Measurements from ENCODE around the gene ARL6IP4.

Gene ARL6IP4

DNA sequence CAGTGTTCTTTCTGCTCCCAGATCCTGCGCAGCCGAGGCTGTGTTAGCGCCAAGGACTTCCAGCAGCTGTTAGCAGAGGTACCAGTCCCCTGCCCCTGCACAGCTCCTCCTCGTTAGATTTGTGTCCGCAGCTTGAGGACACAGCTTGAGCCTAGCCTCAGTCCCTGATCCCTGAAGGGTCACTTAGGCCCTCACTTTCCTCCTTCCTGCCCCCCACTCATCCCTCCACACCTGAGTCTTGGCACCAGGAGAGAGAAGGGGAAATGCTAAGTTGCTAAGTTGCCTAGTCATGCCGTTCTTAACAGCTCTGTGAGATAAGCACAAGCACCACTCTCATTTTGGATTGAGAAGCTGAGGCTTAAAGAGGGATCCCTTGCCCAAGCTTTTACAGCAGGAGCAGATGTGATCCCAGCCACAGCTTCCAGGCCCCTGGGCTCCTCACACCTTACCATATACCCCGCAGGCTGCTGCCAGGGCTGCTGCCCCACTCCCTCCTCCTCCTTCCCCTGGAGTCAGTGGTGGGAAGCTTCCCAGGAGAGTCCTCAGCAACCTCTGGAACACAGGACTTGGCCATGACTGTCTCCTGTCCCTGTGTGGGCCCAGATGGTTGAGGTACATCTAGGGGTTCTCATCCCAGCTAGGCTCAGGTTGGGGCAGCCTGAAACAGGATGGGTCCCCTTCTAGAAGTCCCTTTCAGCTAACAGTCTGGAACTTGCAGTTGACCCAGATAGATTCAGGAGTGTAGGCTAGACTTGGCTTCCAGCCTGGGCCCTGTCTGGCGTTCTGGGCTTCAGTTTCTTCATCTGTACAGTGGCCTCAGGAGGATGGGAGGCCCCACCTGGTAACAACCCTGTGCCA is 4.5 kb upstream of the ARL6IP4 start:
- H3K9ac ChIP-seq (ENCODE audit: low read length): peak overlapping the region; percentile 99
- peaks cover 26% of the 10 kb centered on the region for H3K79me2 ChIP-seq (ENCODE audit: low read length)
- H2AFZ ChIP-seq (ENCODE audit: low read length): 0 out of 2 replicates have a peak overlapping the region, but pooled peaks have one; percentile 99
- TF ChIP-seq EZH2 (optimal IDR thresholded peaks at IDR 0.05; ENCODE audit: low read depth, low read length) (no peak), EZH2phosphoT487 (IDR thresholded peaks at IDR 0.05; ENCODE audit: low read length) (no peak)
- TF ChIP-seq, protein P1, sequence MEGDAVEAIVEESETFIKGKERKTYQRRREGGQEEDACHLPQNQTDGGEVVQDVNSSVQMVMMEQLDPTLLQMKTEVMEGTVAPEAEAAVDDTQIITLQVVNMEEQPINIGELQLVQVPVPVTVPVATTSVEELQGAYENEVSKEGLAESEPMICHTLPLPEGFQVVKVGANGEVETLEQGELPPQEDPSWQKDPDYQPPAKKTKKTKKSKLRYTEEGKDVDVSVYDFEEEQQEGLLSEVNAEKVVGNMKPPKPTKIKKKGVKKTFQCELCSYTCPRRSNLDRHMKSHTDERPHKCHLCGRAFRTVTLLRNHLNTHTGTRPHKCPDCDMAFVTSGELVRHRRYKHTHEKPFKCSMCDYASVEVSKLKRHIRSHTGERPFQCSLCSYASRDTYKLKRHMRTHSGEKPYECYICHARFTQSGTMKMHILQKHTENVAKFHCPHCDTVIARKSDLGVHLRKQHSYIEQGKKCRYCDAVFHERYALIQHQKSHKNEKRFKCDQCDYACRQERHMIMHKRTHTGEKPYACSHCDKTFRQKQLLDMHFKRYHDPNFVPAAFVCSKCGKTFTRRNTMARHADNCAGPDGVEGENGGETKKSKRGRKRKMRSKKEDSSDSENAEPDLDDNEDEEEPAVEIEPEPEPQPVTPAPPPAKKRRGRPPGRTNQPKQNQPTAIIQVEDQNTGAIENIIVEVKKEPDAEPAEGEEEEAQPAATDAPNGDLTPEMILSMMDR (IDR thresholded peaks at IDR 0.05; ENCODE audit: low read length): no peak
- H3K36me3 ChIP-seq (replicated peaks; ENCODE audit: insufficient read depth, low read length): no peaks in the 10 kb centered on the region
- no peaks in the 10 kb centered on the region for H4K20me1 ChIP-seq (ENCODE audit: insufficient read depth, low read length)
- H3K4me1 ChIP-seq (ENCODE audit: low read length): no peaks in the 10 kb centered on the region
- no peaks in the 10 kb centered on the region for H3K9me3 ChIP-seq (replicated peaks; ENCODE audit: insufficient read depth, low read length)
- peak overlapping the region; percentile 88 for H3K4me2 ChIP-seq (ENCODE audit: low read depth, low read length)
- 0 out of 2 replicates have a peak, but pooled peaks cover 2% of the 10 kb centered on the region for H3F3A ChIP-seq (ENCODE audit: insufficient read depth, low read length)
- no peak for DNase-seq
- no peaks in the 10 kb centered on the region for H3K9me2 ChIP-seq (replicated peaks; ENCODE audit: insufficient read depth, low read length)
- H3K27ac ChIP-seq (ENCODE audit: low read length): peak overlapping the region; percentile 92; the same call in 1 of the 2 replicates
- H3K4me3 ChIP-seq (ENCODE audit: low read length): peak overlapping the region; percentile 93
- no peaks in the 10 kb centered on the region for H3K27me3 ChIP-seq (replicated peaks; ENCODE audit: insufficient read depth, low read length)

DNA sequence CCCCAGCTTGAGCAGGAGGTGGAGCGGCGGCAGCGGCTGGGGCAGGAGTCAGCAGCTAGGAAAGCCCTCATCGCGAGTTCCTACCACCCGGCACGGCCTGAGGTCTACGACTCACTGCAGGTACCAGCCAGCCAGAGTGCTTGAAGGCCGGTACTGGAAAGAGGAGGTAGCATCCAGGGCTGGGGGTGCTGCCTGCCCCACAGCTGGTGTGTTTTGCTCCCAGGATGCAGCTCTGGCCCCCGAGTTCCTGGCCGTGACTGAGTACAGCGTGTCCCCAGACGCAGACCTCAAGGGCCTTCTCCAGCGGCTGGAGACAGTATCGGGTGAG is 3.9 kb upstream of the ARL6IP4 start:
- no peak overlapping the region for H3K9ac ChIP-seq (ENCODE audit: low read length)
- H3K4me3 ChIP-seq (ENCODE audit: low read length): no peak overlapping the region
- peaks cover 32% of the 10 kb centered on the region for H3K79me2 ChIP-seq (ENCODE audit: low read length)

DNA sequence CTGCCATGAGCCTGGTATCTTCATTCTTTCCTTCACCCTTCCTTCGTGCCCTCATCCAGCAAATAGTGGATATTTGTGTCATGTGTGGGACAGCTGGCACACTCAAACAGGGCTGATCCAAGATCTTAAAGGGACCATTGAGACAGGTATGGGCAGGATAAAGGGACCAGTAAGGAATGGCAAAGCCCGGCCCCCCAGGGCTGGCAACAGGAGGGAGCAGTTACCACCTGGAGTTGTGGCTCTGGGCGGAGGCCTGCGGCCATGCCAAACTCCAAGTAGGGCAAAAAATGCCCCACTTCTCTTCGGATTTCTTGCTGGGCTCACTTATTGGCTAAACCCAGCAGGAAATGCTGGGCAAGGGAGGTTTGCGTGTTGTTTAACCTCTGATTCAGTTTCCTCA is 3.3 kb upstream of the ARL6IP4 start:
- Histone ChIP-seq H3K79me2 (ENCODE audit: low read length) (peaks cover 38% of the 10 kb centered on the region), H3K4me1 (ENCODE audit: low read length) (no peaks in the 10 kb centered on the region), H3K9ac (ENCODE audit: low read length) (no peak overlapping the region), H3F3A (ENCODE audit: insufficient read depth, low read length) (0 out of 2 replicates have a peak, but pooled peaks cover 2% of the 10 kb centered on the region), H3K27me3 (replicated peaks; ENCODE audit: insufficient read depth, low read length) (no peaks in the 10 kb centered on the region), H3K36me3 (replicated peaks; ENCODE audit: insufficient read depth, low read length) (no peaks in the 10 kb centered on the region), H3K9me3 (replicated peaks; ENCODE audit: insufficient read depth, low read length) (no peaks in the 10 kb centered on the region), H3K9me2 (replicated peaks; ENCODE audit: insufficient read depth, low read length) (no peaks in the 10 kb centered on the region), H3K4me2 (ENCODE audit: low read depth, low read length) (no peak overlapping the region), H3K27ac (ENCODE audit: low read length) (no peak overlapping the region), H2AFZ (ENCODE audit: low read length) (no peak overlapping the region), H3K4me3 (ENCODE audit: low read length) (no peak overlapping the region), H4K20me1 (ENCODE audit: insufficient read depth, low read length) (no peaks in the 10 kb centered on the region)
- DNase-seq: no peak
- TF ChIP-seq, protein P1 (IDR thresholded peaks at IDR 0.05; ENCODE audit: low read length): no peak
- no peak for TF ChIP-seq EZH2 (optimal IDR thresholded peaks at IDR 0.05; ENCODE audit: low read depth, low read length)

More for the DNA sequence above, 3.9 kb upstream of the ARL6IP4 start:
- no peak overlapping the region for H3K27ac ChIP-seq (ENCODE audit: low read length)
- no peaks in the 10 kb centered on the region for H3K36me3 ChIP-seq (replicated peaks; ENCODE audit: insufficient read depth, low read length)
- no peaks in the 10 kb centered on the region for H3K9me2 ChIP-seq (replicated peaks; ENCODE audit: insufficient read depth, low read length)
- H3K27me3 ChIP-seq (replicated peaks; ENCODE audit: insufficient read depth, low read length): no peaks in the 10 kb centered on the region
- no peaks in the 10 kb centered on the region for H3K9me3 ChIP-seq (replicated peaks; ENCODE audit: insufficient read depth, low read length)
- no peak for DNase-seq
- TF ChIP-seq EZH2phosphoT487 (IDR thresholded peaks at IDR 0.05; ENCODE audit: low read length): no peak
- TF ChIP-seq EZH2 (optimal IDR thresholded peaks at IDR 0.05; ENCODE audit: low read depth, low read length): no peak
- TF ChIP-seq, protein P1 (IDR thresholded peaks at IDR 0.05; ENCODE audit: low read length): no peak
- H2AFZ ChIP-seq (ENCODE audit: low read length): no peak overlapping the region
- no peak overlapping the region for H3K4me2 ChIP-seq (ENCODE audit: low read depth, low read length)
- H4K20me1 ChIP-seq (ENCODE audit: insufficient read depth, low read length): no peaks in the 10 kb centered on the region
- H3K4me1 ChIP-seq (ENCODE audit: low read length): no peaks in the 10 kb centered on the region
- 0 out of 2 replicates have a peak, but pooled peaks cover 2% of the 10 kb centered on the region for H3F3A ChIP-seq (ENCODE audit: insufficient read depth, low read length)

All from MM.1S (cell line).